Spleen (tissue), 7 donors: ENCODE measurements around the gene PTN.

Experiments
- CTCF ChIP-seq, 11 experiments: fragments of 200-600 bp in 7 of 11; fragments of 450-650 bp in 4 of 11; sonication (generic) in 4 of 11; IDR thresholded peaks in 8 of 11; conservative IDR thresholded peaks in 3 of 11; 1 replicate in 7 of 11; 2 replicates in 4 of 11; pipeline versions ENCODE4 v1.4.0 to v1.8.0; 2016 to 2021; ENCODE audit warnings: antibody characterized with exemption in 11 of 11, inconsistent platforms in 4 of 11, mild to moderate bottlenecking in 1 of 11
- POLR2AphosphoS5 ChIP-seq, 3 donors: sonication (generic); formaldehyde crosslinking; IDR thresholded peaks; one replicate each; pipeline ENCODE4 v1.5.1; 2017; ENCODE audit warnings: antibody characterized with exemption in 3 of 3
- donor health status: DM: no; HTN: no; CAD: no; lungs with moderate emphysema.
- donor health status: DM: no; HTN: no; CAD: no.
- donor health status: DM: no; HTN: no; CAD: no.

- no peak for TF ChIP-seq CTCF (IDR thresholded peaks at IDR 0.05 in 8 of 11, conservative IDR thresholded peaks at IDR 0.05 in 3 of 11)
- TF ChIP-seq POLR2AphosphoS5 (IDR thresholded peaks at IDR 0.05), result no peak
These were observed 5.6 kb downstream of the PTN start for GRCh38 chr7:137337902-137338301.
